Measurements from ENCODE around the gene TACR2. TPM values are rescaled to one million over a fixed set of nuclear protein-coding genes. Genes with fewer than 3 reads are reported as not detected.
A peak's percentile ranks its signal among the peaks of the same experiment; 100 is the strongest.

TACR2 gene
- total RNA-seq, 2 donors from 2014 or later = not detected

- Histone ChIP-seq H3K9me3 (ENCODE audit: control insufficient read depth, low read length) (no peaks in the 10 kb centered on the region), H3K27ac (ENCODE audit: low read depth, low read length) (no peak overlapping the region), H3K4me3 (ENCODE audit: low read length) (no peak overlapping the region), H3K9ac (ENCODE audit: extremely low read depth, low read length, poor library complexity, severe bottlenecking) (no peak overlapping the region), H3K27me3 (ENCODE audit: control insufficient read depth, insufficient read depth, low read length, poor library complexity, severe bottlenecking) (peaks cover 21% of the 10 kb centered on the region), H3K4me1 (ENCODE audit: control insufficient read depth, insufficient read depth, low read length) (peaks cover 2% of the 10 kb centered on the region), H3K36me3 (ENCODE audit: control insufficient read depth, insufficient read depth, low read length) (no peaks in the 10 kb centered on the region)
- TF ChIP-seq, protein P1, sequence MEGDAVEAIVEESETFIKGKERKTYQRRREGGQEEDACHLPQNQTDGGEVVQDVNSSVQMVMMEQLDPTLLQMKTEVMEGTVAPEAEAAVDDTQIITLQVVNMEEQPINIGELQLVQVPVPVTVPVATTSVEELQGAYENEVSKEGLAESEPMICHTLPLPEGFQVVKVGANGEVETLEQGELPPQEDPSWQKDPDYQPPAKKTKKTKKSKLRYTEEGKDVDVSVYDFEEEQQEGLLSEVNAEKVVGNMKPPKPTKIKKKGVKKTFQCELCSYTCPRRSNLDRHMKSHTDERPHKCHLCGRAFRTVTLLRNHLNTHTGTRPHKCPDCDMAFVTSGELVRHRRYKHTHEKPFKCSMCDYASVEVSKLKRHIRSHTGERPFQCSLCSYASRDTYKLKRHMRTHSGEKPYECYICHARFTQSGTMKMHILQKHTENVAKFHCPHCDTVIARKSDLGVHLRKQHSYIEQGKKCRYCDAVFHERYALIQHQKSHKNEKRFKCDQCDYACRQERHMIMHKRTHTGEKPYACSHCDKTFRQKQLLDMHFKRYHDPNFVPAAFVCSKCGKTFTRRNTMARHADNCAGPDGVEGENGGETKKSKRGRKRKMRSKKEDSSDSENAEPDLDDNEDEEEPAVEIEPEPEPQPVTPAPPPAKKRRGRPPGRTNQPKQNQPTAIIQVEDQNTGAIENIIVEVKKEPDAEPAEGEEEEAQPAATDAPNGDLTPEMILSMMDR (conservative IDR thresholded peaks at IDR 0.05) = no peak
- WGBS, 2 experiments (ENCODE audit: insufficient coverage in 1 of 2, insufficient read length in 1 of 2) = 91 to 93% methylated on average over 7 to 8 of the region's 8 CpGs
- no peaks in the 10 kb centered on the region for H3K4me1 Mint-ChIP-seq
- H3K27me3 Mint-ChIP-seq (ENCODE audit: insufficient read depth) = peaks cover 25% of the 10 kb centered on the region
- H3K27ac Mint-ChIP-seq = no peak overlapping the region
- H3K4me3 Mint-ChIP-seq = no peak overlapping the region
- peak; percentile 40 for DNase-seq
- H3K36me3 Mint-ChIP-seq (ENCODE audit: low read depth) = peaks cover 2% of the 10 kb centered on the region
- H3K9me3 Mint-ChIP-seq = no peaks in the 10 kb centered on the region
These were observed 40.4 kb upstream of the TACR2 start for GRCh38 chr10:69456880-69457693.

- Histone ChIP-seq H3K9ac (ENCODE audit: extremely low read depth, low read length, poor library complexity, severe bottlenecking) (no peak overlapping the region), H3K27ac (ENCODE audit: low read depth, low read length) (no peak overlapping the region), H3K27me3 (ENCODE audit: control insufficient read depth, insufficient read depth, low read length, poor library complexity, severe bottlenecking) (peaks cover 27% of the 10 kb centered on the region), H3K4me1 (ENCODE audit: control insufficient read depth, insufficient read depth, low read length) (peaks cover 2% of the 10 kb centered on the region), H3K9me3 (ENCODE audit: control insufficient read depth, low read length) (no peaks in the 10 kb centered on the region), H3K36me3 (ENCODE audit: control insufficient read depth, insufficient read depth, low read length) (no peaks in the 10 kb centered on the region), H3K4me3 (ENCODE audit: low read length) (no peak overlapping the region)
- no peak for DNase-seq
- Mint-ChIP-seq H3K27me3 (ENCODE audit: insufficient read depth) (peaks cover 30% of the 10 kb centered on the region), H3K9me3 (no peaks in the 10 kb centered on the region), H3K36me3 (ENCODE audit: low read depth) (peaks cover 2% of the 10 kb centered on the region), H3K27ac (no peak overlapping the region), H3K4me1 (peaks cover 4% of the 10 kb centered on the region), H3K4me3 (no peak overlapping the region)
- WGBS, 2 experiments (ENCODE audit: insufficient coverage in 1 of 2, insufficient read length in 1 of 2) = 80 to 88% methylated on average over 7 to 9 of the region's 10 CpGs
- TF ChIP-seq, protein P1 (conservative IDR thresholded peaks at IDR 0.05) = no peak
These were observed 38.5 kb upstream of the TACR2 start for GRCh38 chr10:69455006-69455763.

GRCh38 chr10:69453795-69454194 is 37.1 kb upstream of the TACR2 start:
- H3K4me3 Mint-ChIP-seq = no peak overlapping the region
- peaks cover 2% of the 10 kb centered on the region for H3K4me1 ChIP-seq (ENCODE audit: control insufficient read depth, insufficient read depth, low read length)
- no peak overlapping the region for H3K27ac Mint-ChIP-seq
- no peak overlapping the region for H3K4me3 ChIP-seq (ENCODE audit: low read length)
- no peak overlapping the region for H3K9ac ChIP-seq (ENCODE audit: extremely low read depth, low read length, poor library complexity, severe bottlenecking)
- peaks cover 40% of the 10 kb centered on the region for H3K27me3 Mint-ChIP-seq (ENCODE audit: insufficient read depth)
- no peaks in the 10 kb centered on the region for H3K9me3 ChIP-seq (ENCODE audit: control insufficient read depth, low read length)
- no peak overlapping the region for H3K27ac ChIP-seq (ENCODE audit: low read depth, low read length)
- peaks cover 8% of the 10 kb centered on the region for H3K4me1 Mint-ChIP-seq
- peaks cover 27% of the 10 kb centered on the region for H3K27me3 ChIP-seq (ENCODE audit: control insufficient read depth, insufficient read depth, low read length, poor library complexity, severe bottlenecking)
- H3K36me3 Mint-ChIP-seq (ENCODE audit: low read depth) = peaks cover 2% of the 10 kb centered on the region
- no peaks in the 10 kb centered on the region for H3K36me3 ChIP-seq (ENCODE audit: control insufficient read depth, insufficient read depth, low read length)
- DNase-seq = no peak
- TF ChIP-seq, protein P1 (conservative IDR thresholded peaks at IDR 0.05) = no peak
- no peaks in the 10 kb centered on the region for H3K9me3 Mint-ChIP-seq
